GM19238 (cell line): ENCODE data around the gene COX7A2.

Source experiments
- DNase-seq: peaks from one replicate; pipeline ENCODE4 v3.0.0; 2011; ENCODE audit warnings: low spot score; ENCODE audit not compliant: insufficient read length

COX7A2 gene

GRCh38 chr6:75268121-75268987, 24.8 kb upstream of the COX7A2 start:
- DNase-seq: no peak

GRCh38 chr6:75267461-75267860, 23.9 kb upstream of the COX7A2 start:
- DNase-seq: no peak

GRCh38 chr6:75266716-75267291, 23.2 kb upstream of the COX7A2 start:
- no peak for DNase-seq

- DNase-seq: no peak
Observed at GRCh38 chr6:75263401-75263750, 19.8 kb upstream of the COX7A2 start.

GRCh38 chr6:75262716-75263400, 19.3 kb upstream of the COX7A2 start:
- DNase-seq: no peak

- no peak for DNase-seq
Observed at GRCh38 chr6:75261299-75261698, 17.7 kb upstream of the COX7A2 start.

- DNase-seq: no peak
Observed at GRCh38 chr6:75257343-75258087, 13.9 kb upstream of the COX7A2 start.

GRCh38 chr6:75250552-75250951, 7.0 kb upstream of the COX7A2 start:
- no peak for DNase-seq

GRCh38 chr6:75249837-75250236, 6.2 kb upstream of the COX7A2 start:
- DNase-seq: no peak

GRCh38 chr6:75246386-75246785, 2.8 kb upstream of the COX7A2 start:
- DNase-seq: no peak

GRCh38 chr6:75244063-75244584, 523 bp upstream of the COX7A2 start:
- DNase-seq: no peak

GRCh38 chr6:75236630-75237029, 7.0 kb downstream of the COX7A2 start:
- no peak for DNase-seq

GRCh38 chr6:75235271-75235670, 8.3 kb downstream of the COX7A2 start:
- no peak for DNase-seq

- no peak for DNase-seq
Observed at GRCh38 chr6:75234126-75234865, 9.3 kb downstream of the COX7A2 start.

GRCh38 chr6:75233092-75233615, 10.4 kb downstream of the COX7A2 start:
- DNase-seq: no peak

- DNase-seq: no peak
Observed at GRCh38 chr6:75230484-75231325, 12.9 kb downstream of the COX7A2 start.

- DNase-seq: no peak
Observed at GRCh38 chr6:75224303-75224926, 19.2 kb downstream of the COX7A2 start.

- DNase-seq: no peak
Observed at GRCh38 chr6:75223428-75223827, 20.2 kb downstream of the COX7A2 start.

- no peak for DNase-seq
Observed at GRCh38 chr6:75222261-75222660, 21.3 kb downstream of the COX7A2 start.
